Measurements from ENCODE around the gene IREB2.
"Not testable (repeated sequence)": the region's sequence is repeated elsewhere in the genome, so short reads cannot be mapped to it uniquely, and the experiment has no call there.

Gene IREB2

GRCh38 chr15:78434711-78435110 lies 3.3 kb upstream of the IREB2 start:
- FAIRE-seq, result not testable (repeated sequence)

GRCh38 chr15:78437107-78437761 lies 782 bp upstream of the IREB2 start:
- FAIRE-seq, result no peak

GRCh38 chr15:78438619-78439285 lies 736 bp downstream of the IREB2 start:
- no peak for FAIRE-seq

- FAIRE-seq, result no peak
Observed at GRCh38 chr15:78440375-78441373, 2.7 kb downstream of the IREB2 start.

- FAIRE-seq, result no peak
Observed at GRCh38 chr15:78444255-78444654, 6.2 kb downstream of the IREB2 start.

GRCh38 chr15:78445875-78446274 lies 7.9 kb downstream of the IREB2 start:
- no peak for FAIRE-seq

- FAIRE-seq, result no peak
Observed at GRCh38 chr15:78446551-78446950, 8.5 kb downstream of the IREB2 start.

GRCh38 chr15:78448441-78449219 lies 10.6 kb downstream of the IREB2 start:
- FAIRE-seq, result no peak

- FAIRE-seq, result no peak
Observed at GRCh38 chr15:78449220-78449999, 11.4 kb downstream of the IREB2 start.

GRCh38 chr15:78450285-78450858 lies 12.4 kb downstream of the IREB2 start:
- FAIRE-seq, result no peak

GRCh38 chr15:78452485-78452884 lies 14.5 kb downstream of the IREB2 start:
- FAIRE-seq, result no peak

GRCh38 chr15:78453447-78453846 lies 15.4 kb downstream of the IREB2 start:
- no peak for FAIRE-seq

GRCh38 chr15:78454992-78455391 lies 17.0 kb downstream of the IREB2 start:
- FAIRE-seq, result no peak

GRCh38 chr15:78455749-78456148 lies 17.7 kb downstream of the IREB2 start:
- no peak for FAIRE-seq

GRCh38 chr15:78456426-78456825 lies 18.4 kb downstream of the IREB2 start:
- no peak for FAIRE-seq

GRCh38 chr15:78457101-78457500 lies 19.1 kb downstream of the IREB2 start:
- no peak for FAIRE-seq

GRCh38 chr15:78460737-78461136 lies 22.7 kb downstream of the IREB2 start:
- FAIRE-seq, result no peak

- FAIRE-seq, result no peak
Observed at GRCh38 chr15:78461171-78461888, 23.3 kb downstream of the IREB2 start.

GRCh38 chr15:78469031-78469430 lies 31.0 kb downstream of the IREB2 start:
- no peak for FAIRE-seq

- FAIRE-seq, result no peak
Observed at GRCh38 chr15:78477295-78477694, 39.3 kb downstream of the IREB2 start.

- FAIRE-seq, result no peak
Observed at GRCh38 chr15:78479650-78480049, 41.6 kb downstream of the IREB2 start.

Measured in G401.6 (cell line).